Measurements from ENCODE around the gene TEP1.

GRCh38 chr14:20346713-20347112 is 66.6 kb downstream of the TEP1 start:
- no peak for TF ChIP-seq POLR2A (IDR thresholded peaks at IDR 0.05)
- TF ChIP-seq, protein P1, sequence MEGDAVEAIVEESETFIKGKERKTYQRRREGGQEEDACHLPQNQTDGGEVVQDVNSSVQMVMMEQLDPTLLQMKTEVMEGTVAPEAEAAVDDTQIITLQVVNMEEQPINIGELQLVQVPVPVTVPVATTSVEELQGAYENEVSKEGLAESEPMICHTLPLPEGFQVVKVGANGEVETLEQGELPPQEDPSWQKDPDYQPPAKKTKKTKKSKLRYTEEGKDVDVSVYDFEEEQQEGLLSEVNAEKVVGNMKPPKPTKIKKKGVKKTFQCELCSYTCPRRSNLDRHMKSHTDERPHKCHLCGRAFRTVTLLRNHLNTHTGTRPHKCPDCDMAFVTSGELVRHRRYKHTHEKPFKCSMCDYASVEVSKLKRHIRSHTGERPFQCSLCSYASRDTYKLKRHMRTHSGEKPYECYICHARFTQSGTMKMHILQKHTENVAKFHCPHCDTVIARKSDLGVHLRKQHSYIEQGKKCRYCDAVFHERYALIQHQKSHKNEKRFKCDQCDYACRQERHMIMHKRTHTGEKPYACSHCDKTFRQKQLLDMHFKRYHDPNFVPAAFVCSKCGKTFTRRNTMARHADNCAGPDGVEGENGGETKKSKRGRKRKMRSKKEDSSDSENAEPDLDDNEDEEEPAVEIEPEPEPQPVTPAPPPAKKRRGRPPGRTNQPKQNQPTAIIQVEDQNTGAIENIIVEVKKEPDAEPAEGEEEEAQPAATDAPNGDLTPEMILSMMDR (IDR thresholded peaks at IDR 0.05) = no peak

Measured in Peyer's patch (tissue), 4 donors.